PC-3 (cell line): Measurements from ENCODE around the gene RNF208. TPM values are rescaled to one million over a fixed set of nuclear protein-coding genes. Genes with fewer than 3 reads are reported as not detected.

Experiments
- ATAC-seq: fragments of 200-7000 bp; cut with Tn5 transposase; 2 replicates; pipeline ENCODE4 v1.9.1; 2020; ENCODE audit warnings: mild to moderate bottlenecking, moderate library complexity
- BruUV-seq: library from RNA; stranded (reverse); fragments of 400-500 nt; replicated peaks from 2 replicates; lab custom pipeline; 2021; lab: Mats Ljungman, UMichigan
- CTCF ChIA-PET: fragments of 300-600 bp; sonication (Branson Sonifier 250); formaldehyde crosslinking; loops from one replicate; lab custom pipeline; 2022; ENCODE audit warnings: antibody characterized with exemption; lab: Charles Lee
- POLR2A ChIA-PET: fragments of 300-600 bp; sonication (Branson Sonifier 250); formaldehyde crosslinking; loops from one replicate; lab custom pipeline; 2022; ENCODE audit warnings: antibody characterized with exemption; ENCODE audit not compliant: unreplicated experiment; lab: Charles Lee
- DNase-seq: peaks from one replicate; pipeline ENCODE4 v3.0.0-alpha.2; 2015
- H2AFZ ChIP-seq: fragments of 300-600 bp; sonication (generic); 2 replicates; pipeline ENCODE4 v1.6.0; 2016; ENCODE audit warnings: antibody characterized with exemption, low read length
- H3F3A ChIP-seq: fragments of 300-600 bp; sonication (generic); one replicate; pipeline ENCODE4 v1.6.0; 2017; ENCODE audit warnings: antibody characterized with exemption, low read length, control low read depth, mild to moderate bottlenecking; ENCODE audit not compliant: unreplicated experiment
- H3K27ac ChIP-seq: fragments of 300-600 bp; sonication (generic); 2 replicates; pipeline ENCODE4 v1.5.1; 2016; ENCODE audit warnings: mild to moderate bottlenecking, low read length
- H3K27me3 ChIP-seq: fragments of 300-600 bp; sonication (generic); 2 replicates; pipeline ENCODE4 v1.6.1; 2016; ENCODE audit warnings: low read length, mixed read lengths
- H3K36me3 ChIP-seq: fragments of 300-600 bp; sonication (generic); 2 replicates; pipeline ENCODE4 v1.6.1; 2016; ENCODE audit warnings: low read depth, mixed run types, low read length, mixed read lengths
- H3K4me1 ChIP-seq: fragments of 300-600 bp; sonication (generic); 2 replicates; pipeline ENCODE4 v1.5.1; 2016; ENCODE audit warnings: low read length; ENCODE audit not compliant: insufficient read depth
- H3K4me2 ChIP-seq: fragments of 300-600 bp; sonication (generic); 2 replicates; pipeline ENCODE4 v1.6.0; 2016; ENCODE audit warnings: low read length
- H3K4me3 ChIP-seq: fragments of 300-600 bp; sonication (generic); 2 replicates; pipeline ENCODE4 v1.5.1; 2016; ENCODE audit warnings: mild to moderate bottlenecking, low read length, mixed read lengths
- H3K79me2 ChIP-seq: fragments of 300-600 bp; sonication (generic); 2 replicates; pipeline ENCODE4 v1.6.1; 2017; ENCODE audit warnings: low read length, mixed read lengths
- H3K9ac ChIP-seq: fragments of 300-600 bp; sonication (generic); 2 replicates; pipeline ENCODE4 v1.6.0; 2016; ENCODE audit warnings: mild to moderate bottlenecking, low read length
- H3K9me2 ChIP-seq: fragments of 300-600 bp; sonication (generic); replicated peaks from 2 replicates; pipeline ENCODE4 v1.6.1; 2016; ENCODE audit warnings: mixed run types, low read length, mixed read lengths
- H3K9me3 ChIP-seq: fragments of 300-600 bp; sonication (generic); 2 replicates; pipeline ENCODE4 v1.6.1; 2016; ENCODE audit warnings: low read length, mixed read lengths
- H4K20me1 ChIP-seq: fragments of 300-600 bp; sonication (generic); 2 replicates; pipeline ENCODE4 v1.6.1; 2016; ENCODE audit warnings: low read length, mixed read lengths
- CTCF ChIP-seq: fragments of 300-600 bp; sonication (generic); conservative IDR thresholded peaks from 2 replicates; pipeline ENCODE4 v1.5.1; 2017; ENCODE audit warnings: antibody characterized with exemption, low read depth, mild to moderate bottlenecking, low read length
- EZH2 ChIP-seq: fragments of 300-600 bp; sonication (generic); IDR thresholded peaks from one replicate; pipeline ENCODE4 v1.6.1; 2017; ENCODE audit warnings: antibody characterized with exemption, mild to moderate bottlenecking, low read length; ENCODE audit not compliant: unreplicated experiment
- EZH2phosphoT487 ChIP-seq: fragments of 300-600 bp; sonication (generic); IDR thresholded peaks from 2 replicates; pipeline ENCODE4 v1.6.1; 2018; ENCODE audit warnings: mild to moderate bottlenecking, antibody characterized with exemption, low read length, borderline replicate concordance
- intact Hi-C: fragments of 100-400 bp; cut with micrococcal nuclease; formaldehyde crosslinking; loops from 2 replicates; pipeline ENCODE4 v1.9.0; 2023
- total RNA-seq: library from RNA; depleted of rRNA; stranded (reverse); fragments of >200 nt; gene quantifications from 2 replicates; pipeline ENCODE4 v1.2.3, GENCODE V29; 2014

RNF208 gene
- total RNA-seq, 1 experiment from 2014 or later, result 1.7 TPM

DNA sequence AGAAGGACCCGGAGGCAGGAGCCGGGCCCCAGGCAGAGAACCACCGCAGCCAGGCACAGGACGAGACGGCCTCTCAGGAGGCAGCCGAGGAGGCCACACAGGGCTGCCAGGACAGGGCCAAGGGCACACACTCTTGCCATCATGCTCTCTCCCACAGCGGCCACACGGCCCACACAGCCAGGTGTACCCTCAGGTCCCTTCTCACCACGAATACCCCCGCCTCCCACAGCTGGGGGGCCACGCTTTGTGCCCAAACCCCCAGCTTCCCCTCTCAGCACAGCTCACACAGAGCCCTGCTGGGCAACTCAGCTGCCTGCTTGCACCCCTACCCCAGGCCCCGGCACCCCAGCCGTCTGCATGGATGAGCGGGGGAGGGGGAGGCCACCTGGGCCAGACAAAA lies 28.3 kb downstream of the RNF208 start:
- ATAC-seq (no peak), DNase-seq (no peak)
- H3K9ac ChIP-seq, result no peak overlapping the region
- POLR2A ChIA-PET, result no interaction called here
- peaks cover 17% of the 10 kb centered on the region for H4K20me1 ChIP-seq
- no peaks in the 10 kb centered on the region for H3K9me2 ChIP-seq
- H3K9me3 ChIP-seq, result no peaks in the 10 kb centered on the region
- CTCF ChIA-PET, result no interaction called here
- H3K4me3 ChIP-seq, result no peak overlapping the region
- H2AFZ ChIP-seq, result no peak overlapping the region
- no TSS peak for BruUV-seq
- peaks cover 43% of the 10 kb centered on the region for H3K4me1 ChIP-seq
- no peaks in the 10 kb centered on the region for H3K27me3 ChIP-seq
- no peaks in the 10 kb centered on the region for H3F3A ChIP-seq
- peaks cover 26% of the 10 kb centered on the region for H3K79me2 ChIP-seq
- H3K4me2 ChIP-seq, result no peak overlapping the region
- H3K36me3 ChIP-seq, result no peaks in the 10 kb centered on the region
- TF ChIP-seq EZH2 (no peak), EZH2phosphoT487 (no peak), CTCF (no peak)
- intact Hi-C loops, result no loop called here
- H3K27ac ChIP-seq, result no peak overlapping the region

- Histone ChIP-seq H3K79me2 (peaks cover 29% of the 10 kb centered on the region), H3K4me1 (peaks cover 34% of the 10 kb centered on the region), H4K20me1 (peaks cover 11% of the 10 kb centered on the region), H3K27ac (no peak overlapping the region), H3K9ac (no peak overlapping the region), H3K9me3 (no peaks in the 10 kb centered on the region), H3K4me3 (no peak overlapping the region), H3K9me2 (no peaks in the 10 kb centered on the region), H3F3A (no peaks in the 10 kb centered on the region), H3K4me2 (no peak overlapping the region), H2AFZ (no peak overlapping the region), H3K36me3 (no peaks in the 10 kb centered on the region), H3K27me3 (no peaks in the 10 kb centered on the region)
- CTCF ChIA-PET, result no interaction called here
- ATAC-seq, result no peak
- no TSS peak for BruUV-seq
- TF ChIP-seq CTCF (no peak), EZH2 (no peak), EZH2phosphoT487 (no peak)
- no peak for DNase-seq
- intact Hi-C loops, result no loop called here
- POLR2A ChIA-PET, result no interaction called here
Measured at GRCh38 chr9:137192859-137193258, 29.2 kb downstream of the RNF208 start.

- ChIA-PET POLR2A (no interaction called here), CTCF (no interaction called here)
Measured at GRCh38 chr9:137192448-137192780, 29.6 kb downstream of the RNF208 start.

More at GRCh38 chr9:137192448-137192780, 29.6 kb downstream of the RNF208 start:
- H3K4me2 ChIP-seq, result no peak overlapping the region
- BruUV-seq, result no TSS peak
- no peak overlapping the region for H3K9ac ChIP-seq
- H3K9me3 ChIP-seq, result no peaks in the 10 kb centered on the region
- H3K79me2 ChIP-seq, result peaks cover 29% of the 10 kb centered on the region
- H2AFZ ChIP-seq, result no peak overlapping the region
- H4K20me1 ChIP-seq, result peaks cover 11% of the 10 kb centered on the region
- DNase-seq, result no peak
- no peak for TF ChIP-seq EZH2
- TF ChIP-seq EZH2phosphoT487, result no peak
- no peak for TF ChIP-seq CTCF
- ATAC-seq, result no peak
- H3K36me3 ChIP-seq, result no peaks in the 10 kb centered on the region
- no peaks in the 10 kb centered on the region for H3K27me3 ChIP-seq
- H3K27ac ChIP-seq, result no peak overlapping the region
- H3F3A ChIP-seq, result no peaks in the 10 kb centered on the region
- no peak overlapping the region for H3K4me3 ChIP-seq
- H3K4me1 ChIP-seq, result peaks cover 31% of the 10 kb centered on the region
- intact Hi-C loops, result no loop called here
- H3K9me2 ChIP-seq, result no peaks in the 10 kb centered on the region
